AG10803 (cell line): ENCODE data around the gene CYTH3.
"Not testable (repeated sequence)": the region's sequence is repeated elsewhere in the genome, so short reads cannot be mapped to it uniquely, and the experiment has no call there.

Experiments used
- DNase-seq: peaks from one replicate; pipeline ENCODE4 v3.0.0; 2010; ENCODE audit warnings: low read depth
- H3K4me3 ChIP-seq: 2 replicates; pipeline ENCODE4 v1.5.1; 2011; ENCODE audit warnings: mild to moderate bottlenecking, low read length, control low read depth
- CTCF ChIP-seq: conservative IDR thresholded peaks from 2 replicates; pipeline ENCODE4 v1.5.1; 2011; ENCODE audit warnings: mild to moderate bottlenecking, low read length, control low read depth, inconsistent platforms

Gene CYTH3

GRCh38 chr7:6193709-6194108 lies 78.7 kb downstream of the CYTH3 start:
- H3K4me3 ChIP-seq: no peak overlapping the region
- TF ChIP-seq CTCF: no peak

GRCh38 chr7:6190563-6190962 lies 81.9 kb downstream of the CYTH3 start:
- not testable (repeated sequence) for DNase-seq, H3K4me3 ChIP-seq

More at GRCh38 chr7:6193709-6194108, 78.7 kb downstream of the CYTH3 start:
- DNase-seq: no peak

- no peak overlapping the region for H3K4me3 ChIP-seq
- DNase-seq: no peak
- TF ChIP-seq CTCF: no peak
Measured at GRCh38 chr7:6188389-6188788, 84.0 kb downstream of the CYTH3 start.

GRCh38 chr7:6186577-6186976 lies 85.8 kb downstream of the CYTH3 start:
- no peak for TF ChIP-seq CTCF
- H3K4me3 ChIP-seq: no peak overlapping the region
- DNase-seq: no peak

GRCh38 chr7:6182993-6183392 lies 89.4 kb downstream of the CYTH3 start:
- TF ChIP-seq CTCF: no peak
- no peak overlapping the region for H3K4me3 ChIP-seq
- no peak for DNase-seq

GRCh38 chr7:6181136-6181535 lies 91.3 kb downstream of the CYTH3 start:
- DNase-seq: no peak

GRCh38 chr7:6180344-6180725 lies 92.1 kb downstream of the CYTH3 start:
- no peak for TF ChIP-seq CTCF
- DNase-seq: no peak
- no peak overlapping the region for H3K4me3 ChIP-seq

More at GRCh38 chr7:6181136-6181535, 91.3 kb downstream of the CYTH3 start:
- no peak for TF ChIP-seq CTCF
- H3K4me3 ChIP-seq: no peak overlapping the region
